GM23248 (cell line): ENCODE measurements around the gene RAB23.
"Not testable (repeated sequence)": the region's sequence is repeated elsewhere in the genome, so short reads cannot be mapped to it uniquely, and the experiment has no call there.

Experiments used
- EZH2 ChIP-seq: fragments of 200-600 bp; sonication (generic); IDR thresholded peaks from 2 replicates; pipeline ENCODE4 v1.6.1; 2018; ENCODE audit warnings: antibody characterized with exemption, mild to moderate bottlenecking; ENCODE audit not compliant: insufficient read depth, poor library complexity, severe bottlenecking
- EZH2phosphoT487 ChIP-seq: fragments of 200-600 bp; sonication (generic); IDR thresholded peaks from 2 replicates; pipeline ENCODE4 v1.6.1; 2018; ENCODE audit warnings: antibody characterized with exemption, moderate library complexity, mild to moderate bottlenecking, low read depth; ENCODE audit not compliant: insufficient read depth

- not testable (repeated sequence) for TF ChIP-seq EZH2, EZH2phosphoT487
These were observed 21.4 kb upstream of the RAB23 start for GRCh38 chr6:57243526-57243925.
